GM12875 (cell line): ENCODE measurements around the gene CFAP46.

Experiments used
- H3K4me3 ChIP-seq: one replicate; pipeline ENCODE4 v1.5.1; 2011; ENCODE audit warnings: low read depth, low read length, control low read depth
- CTCF ChIP-seq: IDR thresholded peaks from 2 replicates; pipeline ENCODE4 v1.5.1; 2011; ENCODE audit warnings: low read depth, mild to moderate bottlenecking, control low read depth, inconsistent platforms, low read length, moderate library complexity, borderline replicate concordance; ENCODE audit not compliant: insufficient read depth

Gene CFAP46

GRCh38 chr10:132763545-132763944, 178.8 kb downstream of the CFAP46 start:
- TF ChIP-seq CTCF = no peak
- no peak overlapping the region for H3K4me3 ChIP-seq

- TF ChIP-seq CTCF = no peak
- no peak overlapping the region for H3K4me3 ChIP-seq
Measured at GRCh38 chr10:132762267-132762666, 180.1 kb downstream of the CFAP46 start.

DNA sequence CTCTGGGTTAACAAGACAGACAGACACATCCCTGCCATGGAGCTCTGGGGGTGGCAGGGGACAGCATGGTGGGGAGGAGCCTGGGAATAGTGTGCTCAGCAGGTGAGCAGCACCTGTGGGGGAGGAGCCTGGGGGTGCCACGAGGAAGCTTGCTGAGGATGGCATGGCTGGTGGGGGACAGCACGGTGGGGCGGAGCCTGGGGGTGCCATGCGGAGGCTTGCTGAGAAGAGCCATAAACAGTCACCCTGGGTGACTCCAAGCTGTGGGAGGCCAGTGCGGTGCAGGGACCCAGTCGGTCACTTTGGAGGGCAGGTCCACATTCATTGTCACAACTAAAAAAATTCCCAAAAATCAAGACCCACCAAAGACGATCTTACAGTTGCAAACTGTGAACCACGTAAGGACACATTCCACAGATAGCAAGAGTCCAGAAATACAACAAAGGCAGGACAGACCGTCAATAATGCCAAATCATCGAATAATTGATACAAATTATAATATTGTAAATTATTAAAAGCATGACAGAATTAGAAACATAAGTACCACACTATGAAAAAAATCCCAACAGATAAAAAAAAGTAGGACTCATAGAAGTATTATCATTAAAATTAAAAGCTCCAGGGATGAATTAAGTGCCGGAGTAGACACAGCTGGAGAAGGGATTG, 180.8 kb downstream of the CFAP46 start:
- no peak for TF ChIP-seq CTCF
- H3K4me3 ChIP-seq = no peak overlapping the region

DNA sequence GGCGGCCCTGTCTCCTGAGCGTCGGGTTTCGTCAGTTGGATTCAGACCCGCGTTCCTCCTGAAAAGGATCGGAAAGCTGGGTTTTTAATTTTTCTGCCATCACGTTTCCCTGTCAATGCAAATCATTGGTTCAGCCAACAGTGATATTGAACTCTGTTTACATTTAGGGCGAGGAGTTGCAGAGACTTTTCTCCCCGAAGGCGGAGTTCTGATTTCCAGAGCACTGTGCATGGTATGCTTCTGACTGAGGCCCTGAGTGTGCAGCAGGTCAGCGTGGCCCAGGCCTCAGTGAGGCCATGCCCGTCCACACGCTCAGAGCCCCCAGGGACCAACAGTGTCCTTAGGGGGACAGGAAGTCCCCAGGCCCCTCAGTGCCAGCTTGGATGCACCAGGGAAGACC, 183.5 kb downstream of the CFAP46 start:
- no peak overlapping the region for H3K4me3 ChIP-seq
- TF ChIP-seq CTCF = no peak
